GOT3 (cell line): ENCODE measurements around the gene ZNF277.

Experiments
- DNase-seq: peaks from one replicate; lab custom pipeline; 2025; ENCODE audit warnings: mixed read lengths; lab: John Stamatoyannopoulos, UW

The ZNF277 gene

GRCh38 chr7:112184455-112184854 lies 22.0 kb upstream of the ZNF277 start:
- no peak for DNase-seq

GRCh38 chr7:112185005-112185834 lies 21.3 kb upstream of the ZNF277 start:
- DNase-seq, result no peak

- no peak for DNase-seq
Measured at GRCh38 chr7:112186300-112186699, 20.2 kb upstream of the ZNF277 start.

GRCh38 chr7:112188257-112188656 lies 18.2 kb upstream of the ZNF277 start:
- no peak for DNase-seq

GRCh38 chr7:112189691-112190090 lies 16.8 kb upstream of the ZNF277 start:
- DNase-seq, result no peak

GRCh38 chr7:112190120-112190519 lies 16.4 kb upstream of the ZNF277 start:
- no peak for DNase-seq

- no peak for DNase-seq
Measured at GRCh38 chr7:112192236-112193154, 14.0 kb upstream of the ZNF277 start.

- DNase-seq, result no peak
Measured at GRCh38 chr7:112193915-112194502, 12.5 kb upstream of the ZNF277 start.

- no peak for DNase-seq
Measured at GRCh38 chr7:112195717-112196116, 10.8 kb upstream of the ZNF277 start.

- DNase-seq, result no peak
Measured at GRCh38 chr7:112197322-112197721, 9.2 kb upstream of the ZNF277 start.

GRCh38 chr7:112199035-112199655 lies 7.3 kb upstream of the ZNF277 start:
- DNase-seq, result no peak

GRCh38 chr7:112199672-112200071 lies 6.8 kb upstream of the ZNF277 start:
- no peak for DNase-seq

GRCh38 chr7:112201411-112201810 lies 5.1 kb upstream of the ZNF277 start:
- DNase-seq, result no peak

GRCh38 chr7:112201839-112202238 lies 4.7 kb upstream of the ZNF277 start:
- DNase-seq, result no peak

- no peak for DNase-seq
Measured at GRCh38 chr7:112202816-112203215, 3.7 kb upstream of the ZNF277 start.

- no peak for DNase-seq
Measured at GRCh38 chr7:112203365-112203739, 3.1 kb upstream of the ZNF277 start.

GRCh38 chr7:112204499-112205342 lies 1.8 kb upstream of the ZNF277 start:
- DNase-seq, result no peak

- no peak for DNase-seq
Measured at GRCh38 chr7:112205343-112206237, 905 bp upstream of the ZNF277 start.

GRCh38 chr7:112206991-112207592 lies 597 bp downstream of the ZNF277 start:
- no peak for DNase-seq

- DNase-seq, result no peak
Measured at GRCh38 chr7:112207765-112208164, 1.3 kb downstream of the ZNF277 start.
